HEK293 (cell line): ENCODE results near the gene HOXB1.

Source experiments
- CTCF ChIA-PET: fragments of 350-600 bp; formaldehyde crosslinking; extraction: SDS; loops from one replicate; lab custom pipeline; 2021; ENCODE audit warnings: antibody characterized with exemption; lab: Yijun Ruan, JAX
- POLR2A ChIA-PET: fragments of 300-600 bp; formaldehyde crosslinking; extraction: SDS; loops from one replicate; lab custom pipeline; 2020; ENCODE audit warnings: antibody characterized with exemption, inconsistent platforms; lab: Yijun Ruan, JAX
- H3K27ac ChIP-seq: fragments of 200-500 bp; sonication (Bioruptor generic); 2 replicates; pipeline ENCODE4 v1.5.1; 2014; ENCODE audit warnings: low read depth, low read length, control low read depth, inconsistent platforms; ENCODE audit errors: extremely low read depth
- H3K36me3 ChIP-seq, 2 experiments: fragments of 200-500 bp in 1 of 2; sonication (Bioruptor generic) in 1 of 2; 1 replicate in 1 of 2; 2 replicates in 1 of 2; pipeline ENCODE4 v1.5.1; 2014 to 2017; ENCODE audit warnings: inconsistent platforms in 2 of 2, low read length in 2 of 2; ENCODE audit not compliant: control insufficient read depth in 2 of 2, insufficient read depth in 1 of 2
- H3K4me1 ChIP-seq: fragments of 200-500 bp; sonication (Bioruptor generic); 2 replicates; pipeline ENCODE4 v1.5.1; 2014; ENCODE audit warnings: mild to moderate bottlenecking, low read length, inconsistent platforms; ENCODE audit not compliant: control insufficient read depth, insufficient read depth
- H3K4me3 ChIP-seq: 2 replicates; pipeline ENCODE4 v1.5.1; 2011; ENCODE audit warnings: low read depth, mild to moderate bottlenecking, control low read depth, low read length, moderate library complexity
- H3K9me3 ChIP-seq: fragments of 200-500 bp; sonication (Bioruptor generic); 2 replicates; pipeline ENCODE4 v1.5.1; 2014; ENCODE audit warnings: low read depth, low read length, inconsistent platforms; ENCODE audit not compliant: control insufficient read depth, insufficient read depth
- FEZF1 ChIP-seq: fragments of 450-650 bp; formaldehyde crosslinking; IDR thresholded peaks from 2 replicates; pipeline ENCODE4 v1.5.1; 2016; ENCODE audit warnings: missing biosample characterization, missing genetic modification characterization
- ZFHX2 ChIP-seq: fragments of 450-650 bp; formaldehyde crosslinking; conservative IDR thresholded peaks from 2 replicates; pipeline ENCODE4 v1.5.1; 2016; ENCODE audit warnings: missing biosample characterization, missing genetic modification characterization
- ZNF138 ChIP-seq: fragments of 450-650 bp; formaldehyde crosslinking; IDR thresholded peaks from 2 replicates; pipeline ENCODE4 v1.5.1; 2016; ENCODE audit warnings: missing biosample characterization, missing genetic modification characterization, borderline replicate concordance
- ZNF155 ChIP-seq: fragments of 450-650 bp; formaldehyde crosslinking; IDR thresholded peaks from 2 replicates; pipeline ENCODE4 v1.5.1; 2016; ENCODE audit warnings: missing biosample characterization, missing genetic modification characterization
- ZNF169 ChIP-seq: fragments of 450-650 bp; formaldehyde crosslinking; IDR thresholded peaks from 2 replicates; pipeline ENCODE4 v1.5.1; 2016; ENCODE audit warnings: missing biosample characterization, missing genetic modification characterization
- ZNF335 ChIP-seq: fragments of 450-650 bp; formaldehyde crosslinking; conservative IDR thresholded peaks from 2 replicates; pipeline ENCODE4 v1.5.1; 2016; ENCODE audit warnings: missing biosample characterization, missing genetic modification characterization
- ZNF391 ChIP-seq: fragments of 450-650 bp; formaldehyde crosslinking; IDR thresholded peaks from 2 replicates; pipeline ENCODE4 v1.5.1; 2016; ENCODE audit warnings: low read depth, missing biosample characterization, missing genetic modification characterization, borderline replicate concordance
- ZNF626 ChIP-seq: fragments of 450-650 bp; sonication (Bioruptor Pico); formaldehyde crosslinking; IDR thresholded peaks from 2 replicates; pipeline ENCODE4 v1.5.1; 2018; ENCODE audit warnings: missing biosample characterization, missing genetic modification characterization, inconsistent platforms
- ZNF660 ChIP-seq: fragments of 450-650 bp; IDR thresholded peaks from 2 replicates; pipeline ENCODE4 v1.5.1; 2018; ENCODE audit warnings: missing biosample characterization, mild to moderate bottlenecking, missing genetic modification characterization
- ZSCAN30 ChIP-seq: fragments of 450-650 bp; IDR thresholded peaks from 2 replicates; pipeline ENCODE4 v1.5.1; 2018; ENCODE audit warnings: missing biosample characterization, mild to moderate bottlenecking, missing genetic modification characterization, moderate library complexity
- TF ChIP-seq, protein P1 (sequence below): fragments of 450-650 bp; formaldehyde crosslinking; IDR thresholded peaks from 2 replicates; pipeline ENCODE4 v1.5.1; 2017; ENCODE audit warnings: missing biosample characterization, missing genetic modification characterization
- TF ChIP-seq, protein P2 (sequence below): fragments of 450-650 bp; formaldehyde crosslinking; optimal IDR thresholded peaks from 2 replicates; pipeline ENCODE3; 2016; ENCODE audit warnings: missing biosample characterization, mild to moderate bottlenecking, missing genetic modification characterization
- TF ChIP-seq, protein P3 (sequence below): fragments of 450-650 bp; formaldehyde crosslinking; IDR thresholded peaks from 2 replicates; pipeline ENCODE4 v1.5.1; 2016; ENCODE audit warnings: missing biosample characterization, missing genetic modification characterization
- TF ChIP-seq, protein P4 (sequence below): fragments of 450-650 bp; formaldehyde crosslinking; IDR thresholded peaks from 2 replicates; pipeline ENCODE4 v1.5.1; 2016; ENCODE audit warnings: missing biosample characterization, missing genetic modification characterization
- TF ChIP-seq, protein P5 (sequence below): fragments of 450-650 bp; formaldehyde crosslinking; IDR thresholded peaks from 2 replicates; pipeline ENCODE4 v1.5.1; 2017; ENCODE audit warnings: missing biosample characterization, missing genetic modification characterization
- TF ChIP-seq, protein P6 (sequence below): fragments of 450-650 bp; formaldehyde crosslinking; IDR thresholded peaks from 2 replicates; pipeline ENCODE4 v1.5.1; 2016; ENCODE audit warnings: missing biosample characterization, missing genetic modification characterization
- TF ChIP-seq, protein P7 (sequence below): fragments of 450-650 bp; formaldehyde crosslinking; IDR thresholded peaks from 2 replicates; pipeline ENCODE4 v1.5.1; 2017; ENCODE audit warnings: missing biosample characterization, missing genetic modification characterization

Gene HOXB1

DNA sequence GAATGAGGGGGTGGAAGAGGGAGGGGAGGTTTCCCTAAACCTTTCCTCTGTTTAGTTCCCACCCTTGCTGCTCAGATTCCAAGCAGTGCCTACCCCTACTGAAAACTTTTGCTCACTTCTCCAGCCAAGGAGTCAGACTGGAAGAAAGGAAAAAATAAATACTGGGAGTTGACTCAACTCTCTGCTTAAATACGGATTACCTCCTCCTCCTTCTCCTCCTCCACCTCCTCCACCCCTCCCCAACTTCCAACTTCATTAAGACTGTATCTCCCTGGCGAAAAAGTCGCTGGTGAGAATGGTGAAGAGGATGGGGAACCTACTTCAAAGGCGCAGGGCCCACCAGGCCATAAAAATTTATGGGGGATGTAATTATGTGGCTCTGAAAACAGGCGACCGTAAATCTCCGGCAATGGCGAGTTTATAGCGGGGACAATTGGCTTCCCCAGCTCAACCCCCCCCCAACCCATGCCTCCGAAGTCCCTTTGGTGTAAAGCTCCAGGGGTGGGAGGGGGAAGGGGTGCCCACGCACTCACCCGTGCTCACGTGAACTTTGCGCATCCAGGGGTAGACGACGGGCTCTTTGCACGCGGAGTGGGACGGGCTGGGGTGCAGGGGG lies 46.6 kb upstream of the HOXB1 start (continued):
- TF ChIP-seq, protein P1, sequence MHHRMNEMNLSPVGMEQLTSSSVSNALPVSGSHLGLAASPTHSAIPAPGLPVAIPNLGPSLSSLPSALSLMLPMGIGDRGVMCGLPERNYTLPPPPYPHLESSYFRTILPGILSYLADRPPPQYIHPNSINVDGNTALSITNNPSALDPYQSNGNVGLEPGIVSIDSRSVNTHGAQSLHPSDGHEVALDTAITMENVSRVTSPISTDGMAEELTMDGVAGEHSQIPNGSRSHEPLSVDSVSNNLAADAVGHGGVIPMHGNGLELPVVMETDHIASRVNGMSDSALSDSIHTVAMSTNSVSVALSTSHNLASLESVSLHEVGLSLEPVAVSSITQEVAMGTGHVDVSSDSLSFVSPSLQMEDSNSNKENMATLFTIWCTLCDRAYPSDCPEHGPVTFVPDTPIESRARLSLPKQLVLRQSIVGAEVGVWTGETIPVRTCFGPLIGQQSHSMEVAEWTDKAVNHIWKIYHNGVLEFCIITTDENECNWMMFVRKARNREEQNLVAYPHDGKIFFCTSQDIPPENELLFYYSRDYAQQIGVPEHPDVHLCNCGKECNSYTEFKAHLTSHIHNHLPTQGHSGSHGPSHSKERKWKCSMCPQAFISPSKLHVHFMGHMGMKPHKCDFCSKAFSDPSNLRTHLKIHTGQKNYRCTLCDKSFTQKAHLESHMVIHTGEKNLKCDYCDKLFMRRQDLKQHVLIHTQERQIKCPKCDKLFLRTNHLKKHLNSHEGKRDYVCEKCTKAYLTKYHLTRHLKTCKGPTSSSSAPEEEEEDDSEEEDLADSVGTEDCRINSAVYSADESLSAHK (tag by site-specific recombination) = peak; percentile 98
- TF ChIP-seq ZNF660 (tag by site-specific recombination) (peak; percentile 82; the same call in 1 of the 2 replicates), FEZF1 (tag by site-specific recombination) (peak; percentile 98), ZNF155 (tag by site-specific recombination) (no peak)

DNA sequence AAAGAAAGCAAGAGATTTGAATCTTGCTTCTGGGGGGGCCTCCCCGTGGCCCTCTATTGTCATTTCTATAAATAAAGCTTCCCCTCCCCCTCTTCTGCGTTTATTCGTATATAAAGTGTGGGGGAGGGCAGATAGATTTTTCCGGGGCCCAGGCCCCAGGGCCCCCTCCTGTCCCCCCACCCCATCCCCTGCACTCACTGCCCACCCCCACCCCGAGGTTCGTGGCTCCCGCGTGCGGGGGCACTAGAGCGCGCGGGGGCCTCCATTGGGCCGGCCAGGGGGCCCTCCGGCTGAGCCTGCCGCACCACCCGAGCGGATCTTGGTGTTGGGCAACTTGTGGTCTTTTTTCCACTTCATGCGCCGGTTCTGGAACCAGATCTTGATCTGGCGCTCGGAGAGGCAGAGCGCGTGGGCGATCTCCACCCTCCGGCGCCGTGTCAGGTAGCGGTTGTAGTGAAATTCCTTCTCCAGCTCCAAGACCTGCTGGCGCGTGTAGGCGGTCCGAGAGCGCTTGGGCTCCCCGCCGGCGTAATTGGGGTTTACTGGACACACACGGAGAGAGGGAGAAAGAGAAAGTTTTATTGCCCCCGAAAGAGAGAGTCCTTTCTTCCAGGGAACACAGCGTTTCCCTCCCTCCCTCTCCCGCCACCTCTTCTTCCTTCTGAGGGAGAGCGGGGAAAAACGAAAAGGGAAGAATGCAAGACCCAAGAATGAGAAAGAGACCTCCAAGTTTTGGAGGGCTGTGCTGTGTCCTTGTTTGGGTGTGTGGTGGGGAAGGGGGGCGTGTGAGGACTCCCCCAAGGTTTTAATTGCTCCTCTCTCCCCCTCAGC lies 45.9 kb upstream of the HOXB1 start:
- H3K4me1 ChIP-seq = peaks cover 78% of the 10 kb centered on the region
- H3K9me3 ChIP-seq = no peaks in the 10 kb centered on the region
- H3K36me3 ChIP-seq = peaks cover 0 to 23% of the 10 kb centered on the region in 2 experiments; a peak in 2 of 3 replicates
- H3K4me3 ChIP-seq = peak overlapping the region; percentile 52
- peak overlapping the region; percentile 93 for H3K27ac ChIP-seq
- CTCF ChIA-PET = interaction anchor here (0.5 to 0.7 kb wide), 3 partner anchors 83 to 502 kb away, joined by 3 to 4 read pairs (median 3); no protein-coding TSS in a partner anchor
- POLR2A ChIA-PET = interaction anchor here (1.1 to 4.1 kb wide), 5 partner anchors 11 to 35 kb away, joined by 3 to 26 read pairs (median 10); no protein-coding TSS in a partner anchor
- TF ChIP-seq FEZF1 (tag by site-specific recombination) = no peak; the same call in 1 of the 2 replicates
- TF ChIP-seq, protein P1 (tag by site-specific recombination) = peak; percentile 59; the same call in 1 of the 2 replicates
- TF ChIP-seq, protein P2, sequence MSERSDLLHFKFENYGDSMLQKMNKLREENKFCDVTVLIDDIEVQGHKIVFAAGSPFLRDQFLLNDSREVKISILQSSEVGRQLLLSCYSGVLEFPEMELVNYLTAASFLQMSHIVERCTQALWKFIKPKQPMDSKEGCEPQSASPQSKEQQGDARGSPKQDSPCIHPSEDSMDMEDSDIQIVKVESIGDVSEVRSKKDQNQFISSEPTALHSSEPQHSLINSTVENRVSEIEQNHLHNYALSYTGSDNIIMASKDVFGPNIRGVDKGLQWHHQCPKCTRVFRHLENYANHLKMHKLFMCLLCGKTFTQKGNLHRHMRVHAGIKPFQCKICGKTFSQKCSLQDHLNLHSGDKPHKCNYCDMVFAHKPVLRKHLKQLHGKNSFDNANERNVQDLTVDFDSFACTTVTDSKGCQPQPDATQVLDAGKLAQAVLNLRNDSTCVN = peak; percentile 20
- TF ChIP-seq, protein P3, sequence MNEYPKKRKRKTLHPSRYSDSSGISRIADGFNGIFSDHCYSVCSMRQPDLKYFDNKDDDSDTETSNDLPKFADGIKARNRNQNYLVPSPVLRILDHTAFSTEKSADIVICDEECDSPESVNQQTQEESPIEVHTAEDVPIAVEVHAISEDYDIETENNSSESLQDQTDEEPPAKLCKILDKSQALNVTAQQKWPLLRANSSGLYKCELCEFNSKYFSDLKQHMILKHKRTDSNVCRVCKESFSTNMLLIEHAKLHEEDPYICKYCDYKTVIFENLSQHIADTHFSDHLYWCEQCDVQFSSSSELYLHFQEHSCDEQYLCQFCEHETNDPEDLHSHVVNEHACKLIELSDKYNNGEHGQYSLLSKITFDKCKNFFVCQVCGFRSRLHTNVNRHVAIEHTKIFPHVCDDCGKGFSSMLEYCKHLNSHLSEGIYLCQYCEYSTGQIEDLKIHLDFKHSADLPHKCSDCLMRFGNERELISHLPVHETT (tag by site-specific recombination) = no peak
- TF ChIP-seq, protein P4, sequence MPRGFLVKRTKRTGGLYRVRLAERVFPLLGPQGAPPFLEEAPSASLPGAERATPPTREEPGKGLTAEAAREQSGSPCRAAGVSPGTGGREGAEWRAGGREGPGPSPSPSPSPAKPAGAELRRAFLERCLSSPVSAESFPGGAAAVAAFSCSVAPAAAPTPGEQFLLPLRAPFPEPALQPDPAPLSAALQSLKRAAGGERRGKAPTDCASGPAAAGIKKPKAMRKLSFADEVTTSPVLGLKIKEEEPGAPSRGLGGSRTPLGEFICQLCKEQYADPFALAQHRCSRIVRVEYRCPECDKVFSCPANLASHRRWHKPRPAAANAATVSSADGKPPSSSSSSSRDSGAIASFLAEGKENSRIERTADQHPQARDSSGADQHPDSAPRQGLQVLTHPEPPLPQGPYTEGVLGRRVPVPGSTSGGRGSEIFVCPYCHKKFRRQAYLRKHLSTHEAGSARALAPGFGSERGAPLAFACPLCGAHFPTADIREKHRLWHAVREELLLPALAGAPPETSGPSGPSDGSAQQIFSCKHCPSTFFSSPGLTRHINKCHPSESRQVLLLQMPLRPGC (tag by site-specific recombination) = no peak
- TF ChIP-seq, protein P5, sequence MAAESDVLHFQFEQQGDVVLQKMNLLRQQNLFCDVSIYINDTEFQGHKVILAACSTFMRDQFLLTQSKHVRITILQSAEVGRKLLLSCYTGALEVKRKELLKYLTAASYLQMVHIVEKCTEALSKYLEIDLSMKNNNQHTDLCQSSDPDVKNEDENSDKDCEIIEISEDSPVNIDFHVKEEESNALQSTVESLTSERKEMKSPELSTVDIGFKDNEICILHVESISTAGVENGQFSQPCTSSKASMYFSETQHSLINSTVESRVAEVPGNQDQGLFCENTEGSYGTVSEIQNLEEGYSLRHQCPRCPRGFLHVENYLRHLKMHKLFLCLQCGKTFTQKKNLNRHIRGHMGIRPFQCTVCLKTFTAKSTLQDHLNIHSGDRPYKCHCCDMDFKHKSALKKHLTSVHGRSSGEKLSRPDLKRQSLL (tag by site-specific recombination) = peak; percentile 76; the same call in 1 of the 2 replicates
- TF ChIP-seq ZNF138 (tag by site-specific recombination) = no peak
- no peak for TF ChIP-seq ZNF626 (tag by site-specific recombination)
- TF ChIP-seq, protein P6, sequence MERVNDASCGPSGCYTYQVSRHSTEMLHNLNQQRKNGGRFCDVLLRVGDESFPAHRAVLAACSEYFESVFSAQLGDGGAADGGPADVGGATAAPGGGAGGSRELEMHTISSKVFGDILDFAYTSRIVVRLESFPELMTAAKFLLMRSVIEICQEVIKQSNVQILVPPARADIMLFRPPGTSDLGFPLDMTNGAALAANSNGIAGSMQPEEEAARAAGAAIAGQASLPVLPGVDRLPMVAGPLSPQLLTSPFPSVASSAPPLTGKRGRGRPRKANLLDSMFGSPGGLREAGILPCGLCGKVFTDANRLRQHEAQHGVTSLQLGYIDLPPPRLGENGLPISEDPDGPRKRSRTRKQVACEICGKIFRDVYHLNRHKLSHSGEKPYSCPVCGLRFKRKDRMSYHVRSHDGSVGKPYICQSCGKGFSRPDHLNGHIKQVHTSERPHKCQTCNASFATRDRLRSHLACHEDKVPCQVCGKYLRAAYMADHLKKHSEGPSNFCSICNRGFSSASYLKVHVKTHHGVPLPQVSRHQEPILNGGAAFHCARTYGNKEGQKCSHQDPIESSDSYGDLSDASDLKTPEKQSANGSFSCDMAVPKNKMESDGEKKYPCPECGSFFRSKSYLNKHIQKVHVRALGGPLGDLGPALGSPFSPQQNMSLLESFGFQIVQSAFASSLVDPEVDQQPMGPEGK (tag by site-specific recombination) = peak; percentile 30; the same call in 1 of the 2 replicates
- no peak for TF ChIP-seq ZNF169
- TF ChIP-seq ZFHX2 (tag by site-specific recombination) = peak; percentile 88
- no peak for TF ChIP-seq ZNF391 (tag by site-specific recombination)
- 0 out of 2 replicates have a peak, but pooled peaks have one; percentile 25 for TF ChIP-seq ZSCAN30 (tag by site-specific recombination)
- TF ChIP-seq, protein P7, sequence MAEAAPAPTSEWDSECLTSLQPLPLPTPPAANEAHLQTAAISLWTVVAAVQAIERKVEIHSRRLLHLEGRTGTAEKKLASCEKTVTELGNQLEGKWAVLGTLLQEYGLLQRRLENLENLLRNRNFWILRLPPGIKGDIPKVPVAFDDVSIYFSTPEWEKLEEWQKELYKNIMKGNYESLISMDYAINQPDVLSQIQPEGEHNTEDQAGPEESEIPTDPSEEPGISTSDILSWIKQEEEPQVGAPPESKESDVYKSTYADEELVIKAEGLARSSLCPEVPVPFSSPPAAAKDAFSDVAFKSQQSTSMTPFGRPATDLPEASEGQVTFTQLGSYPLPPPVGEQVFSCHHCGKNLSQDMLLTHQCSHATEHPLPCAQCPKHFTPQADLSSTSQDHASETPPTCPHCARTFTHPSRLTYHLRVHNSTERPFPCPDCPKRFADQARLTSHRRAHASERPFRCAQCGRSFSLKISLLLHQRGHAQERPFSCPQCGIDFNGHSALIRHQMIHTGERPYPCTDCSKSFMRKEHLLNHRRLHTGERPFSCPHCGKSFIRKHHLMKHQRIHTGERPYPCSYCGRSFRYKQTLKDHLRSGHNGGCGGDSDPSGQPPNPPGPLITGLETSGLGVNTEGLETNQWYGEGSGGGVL = peak; percentile 88
- peak; percentile 34; the same call in 1 of the 2 replicates for TF ChIP-seq ZNF335 (tag by site-specific recombination)
